Pancreas (tissue), 10 donors: Measurements from ENCODE around the gene LGALS12. TPM values are rescaled to one million over a fixed set of nuclear protein-coding genes. Genes with fewer than 3 reads are reported as not detected.
"Not testable (repeated sequence)": the region's sequence is repeated elsewhere in the genome, so short reads cannot be mapped to it uniquely, and the experiment has no call there.

Source experiments
- ATAC-seq, 4 donors: fragments of 200-7000 bp; cut with Tn5 transposase; one replicate each; pipeline versions ENCODE4 v1.8.0 to v1.9.1; 2020; ENCODE audit warnings: mild to moderate bottlenecking in 4 of 4, moderate library complexity in 4 of 4
- DNase-seq, 6 donors: peaks; one replicate each; pipeline ENCODE4 v3.0.0-alpha.2; 2020
- FAIRE-seq: peaks from 2 replicates; lab custom pipeline; 2012; peaks lifted over from hg19 to GRCh38; lab: Jason Lieb, UNC
- H3K27ac ChIP-seq, 4 donors: fragments of 200-600 bp; sonication (generic); 1 replicate in 3 of 4; 2 replicates in 1 of 4; pipeline versions ENCODE4 v1.5.0 to v1.8.0; 2020
- H3K27me3 ChIP-seq, 4 donors: fragments of 200-600 bp; one replicate each; pipeline ENCODE4 v1.8.0; 2021
- H3K36me3 ChIP-seq, 3 donors: fragments of 200-600 bp; sonication (generic) in 1 of 3; one replicate each; pipeline versions ENCODE4 v1.5.0 to v1.8.0; 2020 to 2021
- H3K4me1 ChIP-seq, 3 donors: fragments of 200-600 bp; one replicate each; pipeline ENCODE4 v1.8.0; 2021
- H3K4me3 ChIP-seq, 4 donors: fragments of 200-600 bp; sonication (generic) in 2 of 4; one replicate each; pipeline versions ENCODE4 v1.5.0 to v1.8.0; 2020 to 2021
- H3K9me3 ChIP-seq, 4 donors: fragments of 200-600 bp; one replicate each; pipeline ENCODE4 v1.8.0; 2021
- WGBS, 2 donors: extraction: QIAGEN DNeasy Blood & Tissue Kit; methylation state at CpG; one replicate each; pipeline ENCODE4 v1.1.7; 2013; 5-methylcytosine and 5-hydroxymethylcytosine counted together
- intact Hi-C, 3 donors: fragments of 100-400 bp; cut with DNase I; formaldehyde crosslinking; loops; one replicate each; pipeline versions ENCODE4 v1.11.1 to v1.14.2; 2022
- polyA plus RNA-seq, 2 donors: library from polyadenylated mRNA; stranded (reverse); fragments of 200-250 nt; gene quantifications; one replicate each; pipeline ENCODE4 v1.2.3, GENCODE V29; 2013
- total RNA-seq, 6 donors: library from RNA; stranded (reverse); fragmentation: NEBNext Ultra II Directional in 4 of 6; extraction: Animal tissue kit (Norgen Biotek cat#: 25700) in 4 of 6; gene quantifications; one replicate each; pipeline versions ENCODE4 v1.2.1 to v1.2.4, GENCODE V29; 2021 to 2023
- TF ChIP-seq, protein P1 (sequence below), 4 donors: fragments of 200-600 bp; sonication (generic) in 3 of 4; IDR thresholded peaks; one replicate each; pipeline versions ENCODE4 v1.5.0 to v1.8.0; 2021; ENCODE audit warnings: antibody characterized with exemption in 4 of 4
- donor health status: healthy with polysubstance abuse.
- donor health status: DM: no; HTN: no; CAD: no; lungs with moderate emphysema.
- donor health status: DM: no; HTN: no; CAD: no.
- donor health status: control.
- donor health status: control.
- donor health status: Bipolar disorder and iron deficiency.
- donor health status: DM: yes; HTN: yes; CAD: no.
- donor health status: DM: no; HTN: no; CAD: no.
- donor health status: DM: no; HTN: no; CAD: no.
- donor health status: DM: yes; HTN: yes; CAD: no.

LGALS12 gene
- total and polyA plus RNA-seq, 8 donors, result 0.13 to 2.1 (median 0.79) TPM; not detected in 2

GRCh38 chr11:63520606-63521170, 14.8 kb downstream of the LGALS12 start:
- TF ChIP-seq, protein P1, sequence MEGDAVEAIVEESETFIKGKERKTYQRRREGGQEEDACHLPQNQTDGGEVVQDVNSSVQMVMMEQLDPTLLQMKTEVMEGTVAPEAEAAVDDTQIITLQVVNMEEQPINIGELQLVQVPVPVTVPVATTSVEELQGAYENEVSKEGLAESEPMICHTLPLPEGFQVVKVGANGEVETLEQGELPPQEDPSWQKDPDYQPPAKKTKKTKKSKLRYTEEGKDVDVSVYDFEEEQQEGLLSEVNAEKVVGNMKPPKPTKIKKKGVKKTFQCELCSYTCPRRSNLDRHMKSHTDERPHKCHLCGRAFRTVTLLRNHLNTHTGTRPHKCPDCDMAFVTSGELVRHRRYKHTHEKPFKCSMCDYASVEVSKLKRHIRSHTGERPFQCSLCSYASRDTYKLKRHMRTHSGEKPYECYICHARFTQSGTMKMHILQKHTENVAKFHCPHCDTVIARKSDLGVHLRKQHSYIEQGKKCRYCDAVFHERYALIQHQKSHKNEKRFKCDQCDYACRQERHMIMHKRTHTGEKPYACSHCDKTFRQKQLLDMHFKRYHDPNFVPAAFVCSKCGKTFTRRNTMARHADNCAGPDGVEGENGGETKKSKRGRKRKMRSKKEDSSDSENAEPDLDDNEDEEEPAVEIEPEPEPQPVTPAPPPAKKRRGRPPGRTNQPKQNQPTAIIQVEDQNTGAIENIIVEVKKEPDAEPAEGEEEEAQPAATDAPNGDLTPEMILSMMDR (IDR thresholded peaks at IDR 0.05), result no peak
- no peak overlapping the region for H3K27ac ChIP-seq
- no peaks in the 10 kb centered on the region for H3K9me3 ChIP-seq
- H3K4me1 ChIP-seq, result no peaks in the 10 kb centered on the region
- FAIRE-seq (no peak), DNase-seq (no peak), ATAC-seq (no peak)
- intact Hi-C loops, result no loop called here
- no peaks in the 10 kb centered on the region for H3K36me3 ChIP-seq
- H3K27me3 ChIP-seq, result no peaks in the 10 kb centered on the region
- WGBS, 2 donors, result 85 to 88% methylated on average over 5 of the region's 5 CpGs
- H3K4me3 ChIP-seq, result no peak overlapping the region

GRCh38 chr11:63521896-63522295, 16.0 kb downstream of the LGALS12 start:
- no peaks in the 10 kb centered on the region for H3K9me3 ChIP-seq
- no peak overlapping the region for H3K27ac ChIP-seq
- 90 to 99% methylated on average over 2 of the region's 2 CpGs for WGBS, 2 donors
- no peaks in the 10 kb centered on the region for H3K36me3 ChIP-seq
- intact Hi-C loops, result no loop called here
- DNase-seq, result no peak
- no peak for ATAC-seq
- H3K4me3 ChIP-seq, result no peak overlapping the region
- no peaks in the 10 kb centered on the region for H3K27me3 ChIP-seq
- FAIRE-seq, result no peak
- H3K4me1 ChIP-seq, result no peaks in the 10 kb centered on the region
- TF ChIP-seq, protein P1 (IDR thresholded peaks at IDR 0.05), result no peak

- DNase-seq (no peak), ATAC-seq (no peak), FAIRE-seq (no peak)
- Histone ChIP-seq H3K4me3 (no peak overlapping the region), H3K9me3 (no peaks in the 10 kb centered on the region), H3K36me3 (no peaks in the 10 kb centered on the region), H3K27me3 (no peaks in the 10 kb centered on the region), H3K27ac (no peak overlapping the region), H3K4me1 (no peaks in the 10 kb centered on the region)
- intact Hi-C loops, result no loop called here
- TF ChIP-seq, protein P1 (IDR thresholded peaks at IDR 0.05), result no peak
- 57 to 70% methylated on average over 7 of the region's 7 CpGs for WGBS, 2 donors
Measured at GRCh38 chr11:63523151-63523550, 17.3 kb downstream of the LGALS12 start.

GRCh38 chr11:63527667-63528066, 21.8 kb downstream of the LGALS12 start:
- Histone ChIP-seq H3K27me3 (no peaks in the 10 kb centered on the region), H3K4me3 (no peak overlapping the region), H3K27ac (no peak overlapping the region), H3K36me3 (no peaks in the 10 kb centered on the region), H3K4me1 (peaks cover 0 to 4% (median 0%) of the 10 kb centered on the region in 3 donors), H3K9me3 (no peaks in the 10 kb centered on the region)
- no peak for FAIRE-seq
- no peak for DNase-seq
- WGBS, 2 donors, result 90 to 98% methylated on average over 2 of the region's 2 CpGs
- no peak for ATAC-seq
- TF ChIP-seq, protein P1 (IDR thresholded peaks at IDR 0.05), result no peak
- intact Hi-C loops, result no loop called here

GRCh38 chr11:63528156-63528555, 22.3 kb downstream of the LGALS12 start:
- 68 to 82% methylated on average over 5 to 8 of the region's 11 CpGs for WGBS, 2 donors
- H3K27ac ChIP-seq, DNase-seq, ATAC-seq, H3K4me3 ChIP-seq, intact Hi-C loops, FAIRE-seq, H3K27me3 ChIP-seq, H3K9me3 ChIP-seq, H3K4me1 ChIP-seq, H3K36me3 ChIP-seq: not testable (repeated sequence)

DNA sequence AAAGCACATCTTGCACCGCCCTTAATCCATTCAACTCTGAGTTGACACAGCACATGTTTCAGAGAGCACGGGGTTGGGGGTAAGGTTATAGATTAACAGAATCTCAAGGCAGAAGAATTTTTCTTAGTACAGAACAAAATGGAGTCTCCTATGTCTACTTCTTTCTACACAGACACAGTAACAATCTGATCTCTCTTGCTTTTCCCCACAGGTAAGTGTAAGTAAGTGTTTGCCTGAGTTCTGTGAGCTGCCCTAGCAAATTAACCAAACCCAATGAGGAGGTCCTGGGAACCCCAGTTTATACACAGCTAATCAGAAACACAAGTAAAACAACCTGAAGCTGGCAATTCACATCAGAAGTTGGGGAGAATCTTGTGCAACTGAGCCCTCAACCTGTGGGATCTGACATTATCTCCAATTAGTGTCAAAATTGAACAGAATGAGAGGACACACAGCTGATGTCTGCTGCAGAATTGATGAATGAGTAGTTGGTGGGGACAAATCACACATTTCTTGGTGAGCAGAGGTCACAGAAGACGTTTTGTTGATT, 22.9 kb downstream of the LGALS12 start:
- 53 to 59% methylated on average over 1 of the region's 3 CpGs for WGBS, 2 donors
- FAIRE-seq, H3K4me3 ChIP-seq, H3K4me1 ChIP-seq, intact Hi-C loops, H3K27ac ChIP-seq, DNase-seq, H3K9me3 ChIP-seq, H3K36me3 ChIP-seq, H3K27me3 ChIP-seq: not testable (repeated sequence)
- peak in 1 of 4 donors; percentile 44 for ATAC-seq

GRCh38 chr11:63529373-63529772, 23.5 kb downstream of the LGALS12 start:
- 73 to 79% methylated on average over 6 of the region's 6 CpGs for WGBS, 2 donors
- H3K9me3 ChIP-seq, H3K27me3 ChIP-seq, ATAC-seq, intact Hi-C loops, H3K27ac ChIP-seq, FAIRE-seq, H3K36me3 ChIP-seq, H3K4me3 ChIP-seq, H3K4me1 ChIP-seq, DNase-seq: not testable (repeated sequence)
